Neural cell (in vitro differentiated cells): ENCODE results near the gene HHLA2. TPM values are rescaled to one million over a fixed set of nuclear protein-coding genes. Genes with fewer than 3 reads are reported as not detected.

Experiments
- H2AFZ ChIP-seq: fragments of 200-600, 300-800 bp; sonication (generic), shearing (Covaris generic); 2 replicates; pipeline ENCODE4 v1.6.0; 2014; ENCODE audit warnings: low read depth, mild to moderate bottlenecking, antibody characterized with exemption, low read length, moderate library complexity
- H3F3A ChIP-seq: fragments of 200-600 bp; shearing (Covaris generic); 2 replicates; pipeline ENCODE4 v1.6.1; 2016; ENCODE audit warnings: mild to moderate bottlenecking, moderate library complexity, mixed read lengths, antibody characterized with exemption, low read length; ENCODE audit not compliant: insufficient read depth, poor library complexity, severe bottlenecking
- H3K27ac ChIP-seq: fragments of 200-600, 300-800 bp; sonication (generic), shearing (Covaris generic); 2 replicates; pipeline ENCODE4 v1.5.1; 2014; ENCODE audit warnings: mild to moderate bottlenecking, low read length, moderate library complexity
- H3K27me3 ChIP-seq: fragments of 300-800, 200-600 bp; sonication (generic), shearing (Covaris generic); 2 replicates; pipeline ENCODE4 v1.6.0; 2014; ENCODE audit warnings: mild to moderate bottlenecking, low read depth, low read length, moderate library complexity; ENCODE audit not compliant: insufficient read depth
- H3K36me3 ChIP-seq: fragments of 300-800, 200-600 bp; sonication (generic), shearing (Covaris generic); 2 replicates; pipeline ENCODE4 v1.5.1; 2014; ENCODE audit warnings: mild to moderate bottlenecking, antibody characterized with exemption, low read length, moderate library complexity; ENCODE audit not compliant: insufficient read depth
- H3K4me2 ChIP-seq: fragments of 300-800, 200-600 bp; sonication (generic), shearing (Covaris generic); 2 replicates; pipeline ENCODE4 v1.6.0; 2014; ENCODE audit warnings: mild to moderate bottlenecking, low read length
- H3K4me3 ChIP-seq: fragments of 300-800, 200-600 bp; sonication (generic), shearing (Covaris generic); 2 replicates; pipeline ENCODE4 v1.5.1; 2014; ENCODE audit warnings: mild to moderate bottlenecking, low read length, moderate library complexity
- H3K79me2 ChIP-seq: fragments of 200-600 bp; shearing (Covaris generic); replicated peaks from 2 replicates; pipeline ENCODE4 v1.6.0; 2014; ENCODE audit warnings: mild to moderate bottlenecking, low read length, moderate library complexity; ENCODE audit not compliant: insufficient read depth
- H3K9ac ChIP-seq: fragments of 300-800, 200-600 bp; sonication (generic), shearing (Covaris generic); 2 replicates; pipeline ENCODE4 v1.6.1; 2016; ENCODE audit warnings: mild to moderate bottlenecking, low read length, mixed read lengths
- H3K9me2 ChIP-seq: fragments of 200-600 bp; shearing (Covaris generic); 2 replicates; pipeline ENCODE4 v1.6.1; 2016; ENCODE audit warnings: mild to moderate bottlenecking, low read length, mixed read lengths; ENCODE audit not compliant: insufficient read depth
- H3K9me3 ChIP-seq: fragments of 200-600, 300-800 bp; sonication (generic), shearing (Covaris generic); 2 replicates; pipeline ENCODE4 v1.6.1; 2016; ENCODE audit warnings: mild to moderate bottlenecking, mixed run types, low read length, moderate library complexity, mixed read lengths
- H4K20me1 ChIP-seq: fragments of 200-600 bp; shearing (Covaris generic); 2 replicates; pipeline ENCODE4 v1.6.1; 2016; ENCODE audit warnings: mild to moderate bottlenecking, mixed run types; ENCODE audit not compliant: insufficient read depth
- CTCF ChIP-seq: fragments of 450-650 bp; IDR thresholded peaks from 2 replicates; pipeline ENCODE4 v1.5.1; 2014; ENCODE audit warnings: antibody characterized with exemption, mild to moderate bottlenecking, moderate library complexity; ENCODE audit not compliant: poor library complexity, severe bottlenecking
- EP300 ChIP-seq: fragments of 450-650 bp; conservative IDR thresholded peaks from 2 replicates; pipeline ENCODE4 v1.6.1; 2014; ENCODE audit warnings: antibody characterized with exemption, mild to moderate bottlenecking, moderate library complexity; ENCODE audit not compliant: poor library complexity, severe bottlenecking
- EZH2 ChIP-seq: fragments of 200-600, 300-800 bp; shearing (Covaris generic), sonication (generic); IDR thresholded peaks from 2 replicates; pipeline ENCODE4 v1.6.1; 2014; ENCODE audit warnings: antibody characterized with exemption, low read length, borderline replicate concordance, mild to moderate bottlenecking; ENCODE audit not compliant: insufficient read depth, poor library complexity, severe bottlenecking
- MXI1 ChIP-seq: fragments of 450-650 bp; conservative IDR thresholded peaks from 2 replicates; pipeline ENCODE4 v1.6.1; 2014; ENCODE audit warnings: antibody characterized with exemption, mild to moderate bottlenecking; ENCODE audit not compliant: poor library complexity, severe bottlenecking
- POLR2AphosphoS5 ChIP-seq: IDR thresholded peaks from 2 replicates; pipeline ENCODE4 v1.6.1; 2012
- RAD21 ChIP-seq: fragments of 450-650 bp; conservative IDR thresholded peaks from 2 replicates; pipeline ENCODE4 v1.6.1; 2014; ENCODE audit warnings: antibody characterized with exemption, mild to moderate bottlenecking, moderate library complexity
- REST ChIP-seq: IDR thresholded peaks from 2 replicates; pipeline ENCODE4 v1.6.1; 2012; ENCODE audit warnings: borderline replicate concordance
- SMC3 ChIP-seq: fragments of 450-650 bp; conservative IDR thresholded peaks from 2 replicates; pipeline ENCODE4 v1.6.1; 2014; ENCODE audit warnings: antibody characterized with exemption, mild to moderate bottlenecking, moderate library complexity; ENCODE audit not compliant: poor library complexity
- TAF1 ChIP-seq: IDR thresholded peaks from 2 replicates; pipeline ENCODE4 v1.6.1; 2012; ENCODE audit warnings: low read depth
- polyA plus RNA-seq: library from polyadenylated mRNA; depleted of rRNA; stranded (reverse); fragments of >200 nt; gene quantifications from 2 replicates; pipeline ENCODE4 v1.2.3, GENCODE V29; 2014

Gene HHLA2
- polyA plus RNA-seq, 1 donor from 2014 or later = not detected

GRCh38 chr3:108320746-108321350 lies 24.5 kb downstream of the HHLA2 start:
- H3K79me2 ChIP-seq = no peaks in the 10 kb centered on the region
- H3K36me3 ChIP-seq = no peaks in the 10 kb centered on the region
- no peaks in the 10 kb centered on the region for H3F3A ChIP-seq
- no peak overlapping the region for H3K4me3 ChIP-seq
- no peaks in the 10 kb centered on the region for H4K20me1 ChIP-seq
- TF ChIP-seq EP300 (no peak), POLR2AphosphoS5 (no peak), EZH2 (no peak), TAF1 (no peak), MXI1 (no peak), CTCF (no peak), RAD21 (no peak), SMC3 (no peak), REST (no peak)
- H3K4me2 ChIP-seq = no peak overlapping the region
- no peak overlapping the region for H2AFZ ChIP-seq
- no peaks in the 10 kb centered on the region for H3K9me2 ChIP-seq
- H3K9me3 ChIP-seq = no peaks in the 10 kb centered on the region
- no peak overlapping the region for H3K27ac ChIP-seq
- no peaks in the 10 kb centered on the region for H3K27me3 ChIP-seq
- no peak overlapping the region for H3K9ac ChIP-seq

- no peak for TF ChIP-seq POLR2AphosphoS5
- TF ChIP-seq TAF1 = no peak
- no peak for TF ChIP-seq EP300
- no peak for TF ChIP-seq EZH2
- TF ChIP-seq CTCF = no peak
- TF ChIP-seq RAD21 = no peak
- TF ChIP-seq MXI1 = no peak
- TF ChIP-seq SMC3 = no peak
- TF ChIP-seq REST = no peak
- no peak overlapping the region for H2AFZ ChIP-seq
- H3F3A ChIP-seq = no peaks in the 10 kb centered on the region
- H3K4me3 ChIP-seq = no peak overlapping the region
- no peaks in the 10 kb centered on the region for H3K36me3 ChIP-seq
- H3K9ac ChIP-seq = no peak overlapping the region
- H3K27me3 ChIP-seq = no peaks in the 10 kb centered on the region
- no peaks in the 10 kb centered on the region for H3K79me2 ChIP-seq
- H3K9me2 ChIP-seq = no peaks in the 10 kb centered on the region
- no peak overlapping the region for H3K27ac ChIP-seq
- H3K4me2 ChIP-seq = no peak overlapping the region
- H3K9me3 ChIP-seq = no peaks in the 10 kb centered on the region
- H4K20me1 ChIP-seq = no peaks in the 10 kb centered on the region
Observed at GRCh38 chr3:108322352-108322751, 26.0 kb downstream of the HHLA2 start.
